Measurements from ENCODE around the gene AK4. TPM values are rescaled to one million over a fixed set of nuclear protein-coding genes. Genes with fewer than 3 reads are reported as not detected.
"Not testable (repeated sequence)": the region's sequence is repeated elsewhere in the genome, so short reads cannot be mapped to it uniquely, and the experiment has no call there.

The AK4 gene
- total RNA-seq, 1 donor from 2014 or later: 10.5 TPM

DNA sequence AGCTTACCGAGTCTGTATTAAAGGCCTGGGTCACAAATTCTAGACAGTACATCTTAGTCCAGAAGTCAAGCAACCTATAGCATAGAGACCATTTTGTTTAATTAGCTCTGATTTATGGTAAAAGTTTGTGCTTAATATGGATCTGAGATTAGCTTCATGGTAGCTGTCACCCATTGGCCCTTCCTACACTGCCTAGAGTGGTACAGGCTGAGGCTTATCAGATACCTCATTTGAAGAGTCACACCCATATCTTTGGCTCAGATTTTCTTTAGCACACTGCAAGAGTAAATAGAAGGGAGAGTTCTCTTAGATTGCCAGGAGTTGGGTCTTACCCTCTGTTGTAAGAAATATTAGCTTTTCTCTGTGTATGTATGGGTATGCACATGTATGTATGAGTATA is 3.6 kb downstream of the AK4 start:
- Mint-ChIP-seq H3K4me1 (peaks cover 22% of the 10 kb centered on the region), H3K27ac (ENCODE audit: unreplicated experiment) (no peak overlapping the region), H3K4me3 (no peak overlapping the region), H3K9me3 (no peaks in the 10 kb centered on the region), H3K27me3 (ENCODE audit: low read depth) (peaks cover 59% of the 10 kb centered on the region), H3K36me3 (ENCODE audit: low read depth) (no peaks in the 10 kb centered on the region)
- no peak for DNase-seq (ENCODE audit: low read depth, low spot score)
- TF ChIP-seq, protein P1, sequence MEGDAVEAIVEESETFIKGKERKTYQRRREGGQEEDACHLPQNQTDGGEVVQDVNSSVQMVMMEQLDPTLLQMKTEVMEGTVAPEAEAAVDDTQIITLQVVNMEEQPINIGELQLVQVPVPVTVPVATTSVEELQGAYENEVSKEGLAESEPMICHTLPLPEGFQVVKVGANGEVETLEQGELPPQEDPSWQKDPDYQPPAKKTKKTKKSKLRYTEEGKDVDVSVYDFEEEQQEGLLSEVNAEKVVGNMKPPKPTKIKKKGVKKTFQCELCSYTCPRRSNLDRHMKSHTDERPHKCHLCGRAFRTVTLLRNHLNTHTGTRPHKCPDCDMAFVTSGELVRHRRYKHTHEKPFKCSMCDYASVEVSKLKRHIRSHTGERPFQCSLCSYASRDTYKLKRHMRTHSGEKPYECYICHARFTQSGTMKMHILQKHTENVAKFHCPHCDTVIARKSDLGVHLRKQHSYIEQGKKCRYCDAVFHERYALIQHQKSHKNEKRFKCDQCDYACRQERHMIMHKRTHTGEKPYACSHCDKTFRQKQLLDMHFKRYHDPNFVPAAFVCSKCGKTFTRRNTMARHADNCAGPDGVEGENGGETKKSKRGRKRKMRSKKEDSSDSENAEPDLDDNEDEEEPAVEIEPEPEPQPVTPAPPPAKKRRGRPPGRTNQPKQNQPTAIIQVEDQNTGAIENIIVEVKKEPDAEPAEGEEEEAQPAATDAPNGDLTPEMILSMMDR (conservative IDR thresholded peaks at IDR 0.05): no peak

DNA sequence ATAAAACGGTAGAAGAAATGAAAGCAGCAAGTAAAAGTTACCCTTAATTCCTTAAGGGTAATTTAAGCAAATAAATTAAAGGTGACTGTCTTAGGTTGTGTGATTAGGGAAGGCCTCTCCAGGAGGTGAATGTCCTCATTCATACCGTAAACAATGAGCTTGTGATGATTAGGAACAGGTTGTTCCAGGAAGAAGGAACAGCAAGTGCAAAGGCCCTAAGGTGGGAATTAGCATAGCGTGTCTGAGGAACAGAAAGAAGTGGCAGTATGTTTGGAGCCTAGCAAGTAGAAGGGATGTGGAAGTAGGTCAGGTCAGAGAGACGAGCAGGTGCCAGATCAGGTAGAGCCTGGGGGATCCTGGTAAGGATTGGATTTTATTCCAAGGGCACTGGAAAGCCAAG is 5.6 kb downstream of the AK4 start:
- Mint-ChIP-seq H3K36me3 (ENCODE audit: low read depth) (no peaks in the 10 kb centered on the region), H3K9me3 (no peaks in the 10 kb centered on the region), H3K27ac (ENCODE audit: unreplicated experiment) (no peak overlapping the region), H3K4me1 (peaks cover 18% of the 10 kb centered on the region), H3K4me3 (no peak overlapping the region), H3K27me3 (ENCODE audit: low read depth) (peaks cover 53% of the 10 kb centered on the region)
- no peak for DNase-seq (ENCODE audit: low read depth, low spot score)
- TF ChIP-seq, protein P1 (conservative IDR thresholded peaks at IDR 0.05): no peak

DNA sequence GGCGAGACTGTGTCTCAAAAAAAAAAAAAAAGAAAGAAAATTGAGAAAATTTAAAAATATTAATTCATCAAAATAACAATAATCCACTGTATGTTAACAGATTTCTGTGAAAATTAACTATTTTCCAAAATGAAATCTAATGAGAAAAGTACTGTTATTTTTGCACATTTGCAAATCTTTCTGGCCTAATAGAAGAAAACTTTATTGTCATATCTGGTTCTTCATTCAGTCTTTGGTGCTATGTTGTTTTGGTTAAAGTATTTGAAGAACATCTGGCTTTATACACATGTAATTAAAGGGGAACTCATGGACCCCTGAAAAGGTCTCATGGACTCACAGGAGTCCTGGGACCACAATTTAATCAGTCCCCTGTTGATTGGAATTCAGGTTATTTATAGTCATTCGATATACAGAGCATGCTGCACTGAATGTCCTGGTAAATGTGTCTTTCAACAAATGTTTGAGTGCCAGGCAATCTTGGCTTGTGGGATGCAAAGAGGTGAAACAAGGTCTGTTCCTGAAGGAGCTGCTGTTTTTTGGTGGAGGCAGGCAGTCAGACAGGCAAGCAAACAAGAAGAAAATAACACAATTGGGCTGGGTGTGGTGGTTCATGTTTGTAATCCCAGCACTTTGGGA is 9.0 kb downstream of the AK4 start:
- no peak for DNase-seq (ENCODE audit: low read depth, low spot score)
- H3K4me3 Mint-ChIP-seq: no peak overlapping the region
- TF ChIP-seq, protein P1 (conservative IDR thresholded peaks at IDR 0.05): no peak
- peaks cover 22% of the 10 kb centered on the region for H3K27me3 Mint-ChIP-seq (ENCODE audit: low read depth)
- H3K9me3 Mint-ChIP-seq: no peaks in the 10 kb centered on the region
- no peaks in the 10 kb centered on the region for H3K4me1 Mint-ChIP-seq
- H3K27ac Mint-ChIP-seq (ENCODE audit: unreplicated experiment): peak overlapping the region; percentile 24
- no peaks in the 10 kb centered on the region for H3K36me3 Mint-ChIP-seq (ENCODE audit: low read depth)

DNA sequence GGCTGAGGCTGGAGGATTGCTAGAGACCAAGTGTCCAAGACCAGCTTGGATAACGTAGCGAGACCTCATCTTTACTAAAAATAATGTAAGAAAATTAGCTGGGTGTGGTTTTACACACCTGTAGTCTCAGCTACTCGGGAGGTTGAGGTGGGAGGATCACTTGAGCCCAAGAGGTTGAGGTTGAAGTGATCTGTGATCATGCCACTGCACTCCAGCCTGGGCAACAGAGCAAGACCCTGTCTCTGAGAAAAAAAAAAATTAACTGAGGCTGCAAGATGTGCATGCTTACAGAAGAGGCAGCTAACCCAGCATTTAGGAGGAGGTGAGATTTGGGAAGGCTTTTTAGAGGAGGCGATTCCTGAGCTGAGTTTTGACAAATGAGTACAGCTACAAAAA is 9.5 kb downstream of the AK4 start:
- Mint-ChIP-seq H3K27ac (ENCODE audit: unreplicated experiment) (no peak overlapping the region), H3K4me1 (no peaks in the 10 kb centered on the region), H3K4me3 (no peak overlapping the region), H3K9me3 (no peaks in the 10 kb centered on the region), H3K27me3 (ENCODE audit: low read depth) (peaks cover 20% of the 10 kb centered on the region), H3K36me3 (ENCODE audit: low read depth) (no peaks in the 10 kb centered on the region)
- TF ChIP-seq, protein P1 (conservative IDR thresholded peaks at IDR 0.05): no peak
- no peak for DNase-seq (ENCODE audit: low read depth, low spot score)

DNA sequence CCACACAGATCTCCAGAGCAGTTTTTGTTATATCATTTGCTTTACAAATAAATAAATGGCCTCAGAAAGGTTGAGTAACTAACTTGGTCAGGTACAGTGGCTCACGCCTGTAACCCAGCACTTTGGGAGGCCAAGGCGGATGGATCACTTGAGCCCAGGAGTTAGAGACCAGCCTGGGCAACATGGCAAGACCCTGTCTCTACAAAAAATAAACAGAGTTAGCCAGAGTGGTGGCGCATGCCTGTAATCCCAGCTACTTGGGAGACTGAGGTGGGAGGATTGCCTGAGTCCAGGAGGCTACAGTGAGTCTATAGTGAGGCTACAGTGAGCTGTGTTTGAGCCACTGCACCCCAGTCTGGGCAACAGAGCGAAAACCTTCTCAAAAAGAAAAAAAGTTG is 11.3 kb downstream of the AK4 start:
- DNase-seq (ENCODE audit: low read depth, low spot score); H3K27ac Mint-ChIP-seq (ENCODE audit: unreplicated experiment); H3K4me1 Mint-ChIP-seq; H3K36me3 Mint-ChIP-seq (ENCODE audit: low read depth); H3K4me3 Mint-ChIP-seq; H3K27me3 Mint-ChIP-seq (ENCODE audit: low read depth); H3K9me3 Mint-ChIP-seq: not testable (repeated sequence)

DNA sequence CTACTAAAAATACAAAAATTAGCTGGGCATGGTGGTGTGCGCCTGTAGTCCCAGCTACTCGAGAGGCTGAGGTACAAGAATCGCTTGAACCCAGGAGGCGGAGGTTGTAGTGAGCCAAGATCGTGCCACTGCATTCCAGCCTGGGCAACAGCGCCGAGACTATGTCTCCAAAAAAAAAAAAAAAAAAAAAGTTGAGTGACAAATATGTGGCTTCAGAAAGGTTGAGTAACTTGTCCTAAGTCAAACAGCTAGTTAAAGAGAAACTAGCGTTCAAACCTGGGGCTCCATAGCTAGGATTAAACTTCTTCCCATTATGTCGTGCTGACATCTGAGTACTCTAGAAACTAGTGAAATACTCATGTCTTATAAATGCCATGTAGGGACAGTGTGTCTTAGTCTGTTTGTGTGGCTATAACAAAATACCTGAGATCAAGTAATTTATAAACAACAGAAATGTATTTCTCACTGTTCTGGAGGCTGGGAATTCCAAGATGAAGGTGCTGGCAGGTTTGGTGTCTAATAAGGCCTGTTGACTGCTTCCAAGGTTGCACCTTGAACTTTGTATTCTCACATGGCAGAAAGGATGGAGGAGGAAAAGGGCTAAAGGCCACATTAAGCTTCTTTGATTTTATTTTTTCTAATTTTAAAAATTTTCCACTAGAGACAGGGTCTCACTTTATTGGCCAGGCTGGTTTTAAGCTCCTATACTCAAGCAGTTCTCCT is 12.0 kb downstream of the AK4 start:
- no peaks in the 10 kb centered on the region for H3K9me3 Mint-ChIP-seq
- no peaks in the 10 kb centered on the region for H3K4me1 Mint-ChIP-seq
- DNase-seq (ENCODE audit: low read depth, low spot score): no peak
- no peak overlapping the region for H3K4me3 Mint-ChIP-seq
- peaks cover 7% of the 10 kb centered on the region for H3K27me3 Mint-ChIP-seq (ENCODE audit: low read depth)
- no peaks in the 10 kb centered on the region for H3K36me3 Mint-ChIP-seq (ENCODE audit: low read depth)
- no peak overlapping the region for H3K27ac Mint-ChIP-seq (ENCODE audit: unreplicated experiment)
- TF ChIP-seq, protein P1 (conservative IDR thresholded peaks at IDR 0.05): no peak

Data from neural crest cell (in vitro differentiated cells).